ENCODE measurements around the gene AMIGO2.

The AMIGO2 gene

GRCh38 chr12:47033789-47034555 is 45.8 kb downstream of the AMIGO2 start:
- DNase-seq (ENCODE audit: low read depth) = no peak

GRCh38 chr12:47033081-47033480 is 46.7 kb downstream of the AMIGO2 start:
- no peak for DNase-seq (ENCODE audit: low read depth)

GRCh38 chr12:47032644-47033043 is 47.1 kb downstream of the AMIGO2 start:
- DNase-seq (ENCODE audit: low read depth) = no peak

- DNase-seq (ENCODE audit: low read depth) = no peak
These were observed 49.9 kb downstream of the AMIGO2 start for GRCh38 chr12:47029903-47030302.

- no peak for DNase-seq (ENCODE audit: low read depth)
These were observed 50.6 kb downstream of the AMIGO2 start for GRCh38 chr12:47028981-47029708.

GRCh38 chr12:47028186-47028585 is 51.6 kb downstream of the AMIGO2 start:
- DNase-seq (ENCODE audit: low read depth) = no peak
